Smooth muscle cell (in vitro differentiated cells): ENCODE data around the gene OSBPL10. TPM values are rescaled to one million over a fixed set of nuclear protein-coding genes. Genes with fewer than 3 reads are reported as not detected.
A peak's percentile ranks its signal among the peaks of the same experiment; 100 is the strongest.

ENCODE experiments used
- DNase-seq: peaks from one replicate; lab custom pipeline; 2025; ENCODE audit not compliant: unreplicated experiment; lab: John Stamatoyannopoulos, UW
- H2AFZ ChIP-seq: fragments of 200-600 bp; sonication (generic); 2 replicates; pipeline ENCODE4 v1.6.0; 2016; ENCODE audit warnings: antibody characterized with exemption, low read depth, mild to moderate bottlenecking
- H3F3A ChIP-seq: fragments of 200-600 bp; sonication (generic); 2 replicates; pipeline ENCODE4 v1.6.0; 2017; ENCODE audit warnings: antibody characterized with exemption, low read depth
- H3K27ac ChIP-seq: fragments of 200-600 bp; sonication (generic); 2 replicates; pipeline ENCODE4 v1.5.1; 2016; ENCODE audit warnings: low read depth, mild to moderate bottlenecking
- H3K27me3 ChIP-seq: fragments of 200-600 bp; sonication (generic); 2 replicates; pipeline ENCODE4 v1.6.1; 2016; ENCODE audit warnings: low read depth, mild to moderate bottlenecking
- H3K36me3 ChIP-seq: fragments of 200-600 bp; sonication (generic); 2 replicates; pipeline ENCODE4 v1.5.1; 2016; ENCODE audit warnings: low read depth
- H3K4me1 ChIP-seq: fragments of 200-600 bp; sonication (generic); 2 replicates; pipeline ENCODE4 v1.5.1; 2016; ENCODE audit warnings: low read depth
- H3K4me2 ChIP-seq: fragments of 200-600 bp; sonication (generic); 2 replicates; pipeline ENCODE4 v1.6.0; 2016; ENCODE audit warnings: mild to moderate bottlenecking
- H3K4me3 ChIP-seq: fragments of 200-600 bp; sonication (generic); 2 replicates; pipeline ENCODE4 v1.5.1; 2016; ENCODE audit warnings: mild to moderate bottlenecking
- H3K79me2 ChIP-seq: fragments of 200-600 bp; sonication (generic); 2 replicates; pipeline ENCODE4 v1.6.0; 2016; ENCODE audit warnings: low read depth, mild to moderate bottlenecking
- H3K9ac ChIP-seq: fragments of 200-600 bp; sonication (generic); 2 replicates; pipeline ENCODE4 v1.6.0; 2016; ENCODE audit warnings: low read depth
- H3K9me3 ChIP-seq: fragments of 200-600 bp; sonication (generic); replicated peaks from 2 replicates; pipeline ENCODE4 v1.5.1; 2016; ENCODE audit warnings: low read depth
- H4K20me1 ChIP-seq: fragments of 200-600 bp; sonication (generic); 2 replicates; pipeline ENCODE4 v1.6.0; 2016; ENCODE audit warnings: low read depth
- WGBS: methylation state at CpG from one replicate; pipeline ENCODE4 v1.1.7; 2016; ENCODE audit warnings: low lambda C conversion rate; 5-methylcytosine and 5-hydroxymethylcytosine counted together
- polyA plus RNA-seq: library from polyadenylated mRNA; unstranded; fragments of >200 nt; fragmentation: Nextera tagmentation; extraction: Ambion mirVana; gene quantifications from 2 replicates; pipeline ENCODE4 v1.2.1, GENCODE V29; 2016
- total RNA-seq: library from RNA; depleted of rRNA; stranded (reverse); fragments of >200 nt; gene quantifications from 2 replicates; pipeline ENCODE4 v1.2.3, GENCODE V29; 2014
- TF ChIP-seq, protein P1 (sequence below): fragments of 200-600 bp; sonication (generic); IDR thresholded peaks from 2 replicates; pipeline ENCODE4 v1.5.1; 2017; ENCODE audit warnings: borderline replicate concordance, mild to moderate bottlenecking, antibody characterized with exemption; ENCODE audit not compliant: insufficient read depth, poor library complexity, severe bottlenecking

Gene OSBPL10
- total and polyA plus RNA-seq, 2 experiments from 2014 or later: 48.9 to 91.5 TPM

DNA sequence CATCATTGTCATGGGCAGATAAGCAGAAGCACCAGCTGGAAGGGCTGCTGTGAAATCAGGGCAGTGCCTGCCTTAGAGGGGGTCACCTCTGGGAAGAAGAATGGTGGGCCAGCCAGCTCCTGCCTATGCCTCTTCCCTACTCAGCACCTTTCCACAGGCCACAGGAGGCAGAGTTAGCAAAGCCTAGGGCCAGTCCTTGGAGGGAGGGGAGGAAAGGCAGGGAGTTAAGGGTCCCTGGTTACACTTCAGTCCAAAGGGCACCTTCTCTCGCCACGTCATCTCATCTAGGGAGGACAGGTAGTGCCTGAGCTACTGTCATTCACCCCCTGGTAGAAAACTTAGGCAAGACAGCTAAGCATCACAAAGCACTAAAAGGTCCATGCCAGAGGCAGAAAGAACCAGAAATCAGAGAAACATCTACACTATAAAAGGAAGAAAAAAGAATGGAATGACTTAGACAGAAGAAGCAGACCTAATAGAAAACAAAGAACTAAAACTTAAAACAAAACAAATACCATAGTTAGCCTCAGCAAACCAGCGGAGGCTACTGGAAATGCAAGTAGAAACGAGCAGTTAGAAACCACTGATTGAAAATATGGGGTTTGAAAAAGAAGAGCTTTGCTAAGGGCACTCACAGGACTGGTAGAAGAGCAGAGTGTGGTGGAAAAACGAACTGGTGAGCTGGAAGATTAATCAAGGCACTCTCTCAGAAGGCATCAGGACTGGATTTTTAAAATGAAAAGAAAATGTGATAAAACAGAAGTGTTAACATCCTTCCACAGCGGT lies 84.2 kb downstream of the OSBPL10 start:
- H4K20me1 ChIP-seq: peaks cover 14% of the 10 kb centered on the region
- H2AFZ ChIP-seq: no peak overlapping the region
- 50% methylated on average over 6 of the region's 6 CpGs for WGBS
- no peaks in the 10 kb centered on the region for H3K36me3 ChIP-seq
- H3K9me3 ChIP-seq: no peaks in the 10 kb centered on the region
- H3K27me3 ChIP-seq: no peaks in the 10 kb centered on the region
- no peak overlapping the region for H3K9ac ChIP-seq
- TF ChIP-seq, protein P1, sequence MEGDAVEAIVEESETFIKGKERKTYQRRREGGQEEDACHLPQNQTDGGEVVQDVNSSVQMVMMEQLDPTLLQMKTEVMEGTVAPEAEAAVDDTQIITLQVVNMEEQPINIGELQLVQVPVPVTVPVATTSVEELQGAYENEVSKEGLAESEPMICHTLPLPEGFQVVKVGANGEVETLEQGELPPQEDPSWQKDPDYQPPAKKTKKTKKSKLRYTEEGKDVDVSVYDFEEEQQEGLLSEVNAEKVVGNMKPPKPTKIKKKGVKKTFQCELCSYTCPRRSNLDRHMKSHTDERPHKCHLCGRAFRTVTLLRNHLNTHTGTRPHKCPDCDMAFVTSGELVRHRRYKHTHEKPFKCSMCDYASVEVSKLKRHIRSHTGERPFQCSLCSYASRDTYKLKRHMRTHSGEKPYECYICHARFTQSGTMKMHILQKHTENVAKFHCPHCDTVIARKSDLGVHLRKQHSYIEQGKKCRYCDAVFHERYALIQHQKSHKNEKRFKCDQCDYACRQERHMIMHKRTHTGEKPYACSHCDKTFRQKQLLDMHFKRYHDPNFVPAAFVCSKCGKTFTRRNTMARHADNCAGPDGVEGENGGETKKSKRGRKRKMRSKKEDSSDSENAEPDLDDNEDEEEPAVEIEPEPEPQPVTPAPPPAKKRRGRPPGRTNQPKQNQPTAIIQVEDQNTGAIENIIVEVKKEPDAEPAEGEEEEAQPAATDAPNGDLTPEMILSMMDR: no peak
- peak overlapping the region; percentile 41 for H3K27ac ChIP-seq
- no peak overlapping the region for H3K4me3 ChIP-seq
- DNase-seq: no peak
- H3K79me2 ChIP-seq: peaks cover 80% of the 10 kb centered on the region
- peaks cover 13% of the 10 kb centered on the region for H3K4me1 ChIP-seq
- H3K4me2 ChIP-seq: no peak overlapping the region
- peaks cover 13% of the 10 kb centered on the region for H3F3A ChIP-seq

DNA sequence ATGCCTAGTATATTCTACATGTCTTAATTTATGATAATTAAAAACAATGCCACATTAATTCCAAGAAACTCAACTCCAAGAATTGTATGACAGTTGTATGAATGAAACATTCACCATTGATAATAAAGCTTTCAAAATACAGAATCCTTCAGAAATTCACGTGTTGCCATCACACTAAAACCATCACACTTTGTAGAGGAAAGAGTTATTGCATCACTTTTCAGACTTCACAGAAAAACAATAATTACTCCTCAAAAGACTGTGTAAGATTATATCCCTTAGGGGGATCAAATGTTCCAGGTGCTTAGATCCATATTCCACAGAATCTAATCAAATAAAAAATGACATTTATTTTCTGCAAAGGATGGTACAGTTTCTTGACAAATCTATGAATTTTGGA lies 85.0 kb downstream of the OSBPL10 start:
- Histone ChIP-seq H3K79me2 (peaks cover 80% of the 10 kb centered on the region), H3K27ac (peak overlapping the region; percentile 41), H3K36me3 (no peaks in the 10 kb centered on the region), H3K9me3 (no peaks in the 10 kb centered on the region), H3F3A (peaks cover 13% of the 10 kb centered on the region), H3K4me3 (no peak overlapping the region), H3K4me2 (no peak overlapping the region), H2AFZ (no peak overlapping the region), H3K27me3 (no peaks in the 10 kb centered on the region), H4K20me1 (peaks cover 10% of the 10 kb centered on the region), H3K9ac (no peak overlapping the region), H3K4me1 (peaks cover 17% of the 10 kb centered on the region)
- TF ChIP-seq, protein P1: no peak
- no peak for DNase-seq
- WGBS: 70% methylated on average over 1 of the region's 1 CpG

DNA sequence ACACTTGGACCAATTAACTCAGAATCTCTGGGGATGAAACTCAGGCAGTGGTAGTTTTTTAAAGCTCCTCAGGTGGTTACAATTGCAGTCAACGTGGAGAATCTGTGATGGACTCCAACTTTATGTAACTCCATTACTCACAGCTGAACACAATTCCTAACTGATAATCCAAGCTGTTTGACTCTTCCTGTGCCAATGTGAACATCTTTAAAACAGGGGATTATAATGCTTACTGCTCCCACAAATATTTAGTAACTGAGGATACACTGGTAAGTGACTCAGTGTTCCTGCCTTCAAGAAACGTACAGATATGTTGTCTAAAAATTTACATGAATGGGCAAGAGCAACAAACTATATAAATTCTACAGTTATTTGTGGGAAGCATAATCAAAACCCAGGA lies 85.6 kb downstream of the OSBPL10 start:
- H3F3A ChIP-seq: peaks cover 13% of the 10 kb centered on the region
- H3K4me1 ChIP-seq: peaks cover 17% of the 10 kb centered on the region
- H3K9ac ChIP-seq: no peak overlapping the region
- no peaks in the 10 kb centered on the region for H3K27me3 ChIP-seq
- H3K9me3 ChIP-seq: no peaks in the 10 kb centered on the region
- TF ChIP-seq, protein P1: no peak
- no peak overlapping the region for H2AFZ ChIP-seq
- H3K4me3 ChIP-seq: no peak overlapping the region
- H3K27ac ChIP-seq: peak overlapping the region; percentile 41
- no peak for DNase-seq
- H4K20me1 ChIP-seq: peaks cover 11% of the 10 kb centered on the region
- peaks cover 80% of the 10 kb centered on the region for H3K79me2 ChIP-seq
- H3K36me3 ChIP-seq: no peaks in the 10 kb centered on the region
- peak overlapping the region; percentile 26 for H3K4me2 ChIP-seq
- 14% methylated on average over 2 of the region's 2 CpGs for WGBS
